Measurements from ENCODE around the gene PHKB.

The PHKB gene

DNA sequence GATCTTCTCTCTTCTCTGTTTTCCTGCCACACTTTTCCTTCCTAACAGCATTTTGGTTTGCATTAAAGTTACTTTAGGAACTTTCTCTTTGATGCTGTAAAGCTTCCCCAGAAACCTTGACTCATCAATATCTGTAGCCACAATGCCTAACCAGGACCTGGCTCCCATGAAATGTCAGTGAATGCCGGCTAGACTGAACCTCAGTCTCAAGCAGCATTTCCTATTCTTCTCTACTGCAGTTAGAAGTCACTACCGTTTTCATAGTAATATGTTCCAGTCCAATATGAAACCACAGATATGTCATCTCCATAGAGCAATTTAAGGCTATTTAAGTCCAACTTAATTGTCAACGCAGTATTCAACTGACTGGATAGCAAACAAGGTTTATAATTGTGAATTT lies 29.2 kb upstream of the PHKB start:
- TF ChIP-seq TAF1 (IDR thresholded peaks at IDR 0.05; ENCODE audit: borderline replicate concordance, insufficient read depth, low read length) (no peak), POLR2AphosphoS5 (IDR thresholded peaks at IDR 0.05; ENCODE audit: low read depth, low read length) (no peak), FOXP2 (optimal IDR thresholded peaks at IDR 0.05; ENCODE audit: borderline replicate concordance, extremely low read depth, extremely low read length, insufficient read depth) (no peak), SIN3A (IDR thresholded peaks at IDR 0.05; ENCODE audit: borderline replicate concordance, insufficient read depth, low read length) (no peak)
- TF ChIP-seq, protein P1, sequence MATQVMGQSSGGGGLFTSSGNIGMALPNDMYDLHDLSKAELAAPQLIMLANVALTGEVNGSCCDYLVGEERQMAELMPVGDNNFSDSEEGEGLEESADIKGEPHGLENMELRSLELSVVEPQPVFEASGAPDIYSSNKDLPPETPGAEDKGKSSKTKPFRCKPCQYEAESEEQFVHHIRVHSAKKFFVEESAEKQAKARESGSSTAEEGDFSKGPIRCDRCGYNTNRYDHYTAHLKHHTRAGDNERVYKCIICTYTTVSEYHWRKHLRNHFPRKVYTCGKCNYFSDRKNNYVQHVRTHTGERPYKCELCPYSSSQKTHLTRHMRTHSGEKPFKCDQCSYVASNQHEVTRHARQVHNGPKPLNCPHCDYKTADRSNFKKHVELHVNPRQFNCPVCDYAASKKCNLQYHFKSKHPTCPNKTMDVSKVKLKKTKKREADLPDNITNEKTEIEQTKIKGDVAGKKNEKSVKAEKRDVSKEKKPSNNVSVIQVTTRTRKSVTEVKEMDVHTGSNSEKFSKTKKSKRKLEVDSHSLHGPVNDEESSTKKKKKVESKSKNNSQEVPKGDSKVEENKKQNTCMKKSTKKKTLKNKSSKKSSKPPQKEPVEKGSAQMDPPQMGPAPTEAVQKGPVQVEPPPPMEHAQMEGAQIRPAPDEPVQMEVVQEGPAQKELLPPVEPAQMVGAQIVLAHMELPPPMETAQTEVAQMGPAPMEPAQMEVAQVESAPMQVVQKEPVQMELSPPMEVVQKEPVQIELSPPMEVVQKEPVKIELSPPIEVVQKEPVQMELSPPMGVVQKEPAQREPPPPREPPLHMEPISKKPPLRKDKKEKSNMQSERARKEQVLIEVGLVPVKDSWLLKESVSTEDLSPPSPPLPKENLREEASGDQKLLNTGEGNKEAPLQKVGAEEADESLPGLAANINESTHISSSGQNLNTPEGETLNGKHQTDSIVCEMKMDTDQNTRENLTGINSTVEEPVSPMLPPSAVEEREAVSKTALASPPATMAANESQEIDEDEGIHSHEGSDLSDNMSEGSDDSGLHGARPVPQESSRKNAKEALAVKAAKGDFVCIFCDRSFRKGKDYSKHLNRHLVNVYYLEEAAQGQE (IDR thresholded peaks at IDR 0.05; ENCODE audit: insufficient read depth in 1 of 2, low read depth in 2 of 2, low read length in 2 of 2): no peak

DNA sequence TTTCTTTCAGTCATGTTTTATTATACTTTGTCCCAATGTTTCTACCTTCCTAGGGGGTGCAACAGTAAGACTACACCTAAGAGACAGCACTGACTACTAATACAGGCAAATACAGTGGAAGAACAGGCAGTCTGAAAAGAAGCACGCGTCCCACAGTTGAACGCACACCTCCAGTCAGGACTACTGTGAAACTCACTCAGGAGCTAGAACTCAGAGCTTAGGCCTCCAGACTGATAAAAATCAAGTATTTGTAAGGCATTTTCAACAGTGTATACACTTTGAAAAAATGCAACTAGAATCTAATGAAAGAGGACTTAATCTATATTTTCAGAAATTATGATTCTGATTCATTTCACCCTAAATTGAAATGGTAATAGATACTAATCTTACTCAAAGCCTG lies 14.7 kb upstream of the PHKB start:
- TF ChIP-seq SIN3A (IDR thresholded peaks at IDR 0.05; ENCODE audit: borderline replicate concordance, insufficient read depth, low read length): no peak
- no peak for TF ChIP-seq POLR2AphosphoS5 (IDR thresholded peaks at IDR 0.05; ENCODE audit: low read depth, low read length)
- TF ChIP-seq, protein P1 (IDR thresholded peaks at IDR 0.05; ENCODE audit: insufficient read depth in 1 of 2, low read depth in 2 of 2, low read length in 2 of 2): no peak
- no peak for TF ChIP-seq FOXP2 (optimal IDR thresholded peaks at IDR 0.05; ENCODE audit: borderline replicate concordance, extremely low read depth, extremely low read length, insufficient read depth)
- TF ChIP-seq TAF1 (IDR thresholded peaks at IDR 0.05; ENCODE audit: borderline replicate concordance, insufficient read depth, low read length): no peak

DNA sequence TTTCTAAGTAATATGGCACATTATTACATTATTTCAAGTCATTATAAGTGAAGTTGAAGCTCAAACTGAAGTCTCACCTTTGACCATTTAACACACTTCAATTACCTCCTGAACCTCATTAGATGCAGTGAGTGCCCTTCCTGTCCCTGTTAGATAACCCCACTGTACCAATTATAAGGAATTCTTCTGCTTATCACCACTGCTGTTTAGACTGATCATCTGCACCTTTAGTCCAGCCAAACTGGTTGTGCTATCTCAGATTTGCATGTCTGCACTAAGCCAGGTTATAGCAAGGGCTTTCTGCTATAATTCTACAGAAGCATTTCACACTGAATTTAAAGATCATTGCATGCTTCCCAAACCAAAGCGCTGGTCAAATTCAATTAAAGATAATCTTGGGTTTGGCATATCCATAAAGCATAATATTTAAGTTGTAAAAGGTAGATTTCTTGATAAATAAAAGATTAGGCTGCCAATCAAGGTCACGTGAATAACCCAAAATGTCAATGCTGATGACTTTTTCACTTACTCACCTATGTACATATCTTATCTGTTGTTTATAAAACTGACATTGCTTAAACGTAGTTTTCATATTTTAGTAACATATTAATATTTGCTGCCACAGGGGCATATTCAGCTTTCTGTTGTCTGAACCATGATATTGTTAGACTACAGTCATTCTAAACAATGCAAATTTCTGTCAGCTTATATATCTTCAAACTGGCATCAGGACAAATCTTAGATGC lies 12.1 kb upstream of the PHKB start:
- no peak for TF ChIP-seq SIN3A (IDR thresholded peaks at IDR 0.05; ENCODE audit: borderline replicate concordance, insufficient read depth, low read length)
- TF ChIP-seq FOXP2 (optimal IDR thresholded peaks at IDR 0.05; ENCODE audit: borderline replicate concordance, extremely low read depth, extremely low read length, insufficient read depth): no peak
- TF ChIP-seq TAF1 (IDR thresholded peaks at IDR 0.05; ENCODE audit: borderline replicate concordance, insufficient read depth, low read length): no peak
- TF ChIP-seq POLR2AphosphoS5 (IDR thresholded peaks at IDR 0.05; ENCODE audit: low read depth, low read length): no peak
- TF ChIP-seq, protein P1 (IDR thresholded peaks at IDR 0.05; ENCODE audit: insufficient read depth in 1 of 2, low read depth in 2 of 2, low read length in 2 of 2): no peak

DNA sequence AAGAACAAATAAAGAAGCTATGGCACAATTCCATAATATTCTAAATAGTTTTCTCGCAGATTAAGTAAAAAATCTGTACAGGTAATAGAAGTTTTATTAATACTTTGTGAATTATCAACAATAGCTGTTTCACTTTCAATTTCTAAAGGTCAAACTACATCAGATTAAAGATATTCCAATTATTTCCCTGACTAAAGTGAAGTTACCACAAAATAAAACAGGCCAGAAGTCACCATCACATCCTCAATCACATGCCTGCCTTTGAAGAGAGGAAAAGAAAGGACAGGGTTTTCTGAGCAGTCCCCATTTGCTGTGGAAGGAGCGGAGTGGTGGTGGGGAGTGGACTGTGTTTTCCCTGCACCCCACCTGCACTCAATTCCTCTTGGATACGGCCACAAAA lies 11.3 kb upstream of the PHKB start:
- TF ChIP-seq, protein P1 (IDR thresholded peaks at IDR 0.05; ENCODE audit: insufficient read depth in 1 of 2, low read depth in 2 of 2, low read length in 2 of 2): no peak
- TF ChIP-seq POLR2AphosphoS5 (IDR thresholded peaks at IDR 0.05; ENCODE audit: low read depth, low read length) (no peak), TAF1 (IDR thresholded peaks at IDR 0.05; ENCODE audit: borderline replicate concordance, insufficient read depth, low read length) (no peak), FOXP2 (optimal IDR thresholded peaks at IDR 0.05; ENCODE audit: borderline replicate concordance, extremely low read depth, extremely low read length, insufficient read depth) (no peak), SIN3A (IDR thresholded peaks at IDR 0.05; ENCODE audit: borderline replicate concordance, insufficient read depth, low read length) (no peak)

All from PFSK-1 (cell line).